ENCODE results near the gene CD46.

The CD46 gene

DNA sequence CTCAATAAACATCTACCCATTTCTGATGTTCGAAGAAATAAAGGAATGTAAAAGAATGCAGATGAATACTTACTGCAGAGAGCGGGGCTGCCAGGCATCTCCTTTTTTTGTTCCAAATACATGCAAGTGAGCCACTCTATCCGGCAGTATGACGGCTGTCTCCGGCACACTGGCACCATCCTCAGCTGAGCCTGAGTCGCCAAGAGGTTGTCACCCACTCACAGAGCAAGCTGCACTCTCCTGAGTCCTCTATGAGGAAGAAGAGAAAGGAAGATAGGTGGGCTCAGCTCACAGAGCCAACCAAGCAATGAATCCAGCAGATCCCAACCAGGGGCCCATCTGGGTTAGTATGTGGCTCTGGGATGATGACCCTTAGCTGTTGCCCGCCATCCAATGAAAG is 65.3 kb downstream of the CD46 start:
- no peak for DNase-seq

GRCh38 chr1:207817778-207818751 is 66.2 kb downstream of the CD46 start:
- no peak for DNase-seq

DNA sequence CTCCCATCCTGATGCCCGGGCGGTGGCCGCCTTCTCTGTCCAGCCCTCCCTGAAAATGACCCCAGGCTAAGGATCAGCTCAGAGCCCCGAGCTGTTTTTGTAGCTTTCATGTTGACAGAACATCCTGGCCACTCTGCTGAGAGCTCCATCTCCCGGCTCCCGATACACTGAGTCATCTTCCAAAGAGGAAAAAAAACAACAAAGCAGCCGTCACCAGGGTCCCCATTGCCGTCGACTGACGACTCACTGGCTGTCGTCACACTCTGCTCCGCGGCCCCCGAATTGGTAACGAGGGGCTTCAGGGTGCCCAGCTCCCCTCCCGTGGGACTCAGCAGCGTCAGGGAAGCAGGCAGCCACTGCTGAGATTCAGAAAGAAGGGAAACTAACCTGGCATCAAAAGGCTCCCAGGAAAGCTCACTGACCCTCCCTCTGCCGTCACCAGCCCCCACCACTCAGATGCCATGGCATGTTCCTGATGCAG is 67.2 kb downstream of the CD46 start:
- no peak for DNase-seq

DNA sequence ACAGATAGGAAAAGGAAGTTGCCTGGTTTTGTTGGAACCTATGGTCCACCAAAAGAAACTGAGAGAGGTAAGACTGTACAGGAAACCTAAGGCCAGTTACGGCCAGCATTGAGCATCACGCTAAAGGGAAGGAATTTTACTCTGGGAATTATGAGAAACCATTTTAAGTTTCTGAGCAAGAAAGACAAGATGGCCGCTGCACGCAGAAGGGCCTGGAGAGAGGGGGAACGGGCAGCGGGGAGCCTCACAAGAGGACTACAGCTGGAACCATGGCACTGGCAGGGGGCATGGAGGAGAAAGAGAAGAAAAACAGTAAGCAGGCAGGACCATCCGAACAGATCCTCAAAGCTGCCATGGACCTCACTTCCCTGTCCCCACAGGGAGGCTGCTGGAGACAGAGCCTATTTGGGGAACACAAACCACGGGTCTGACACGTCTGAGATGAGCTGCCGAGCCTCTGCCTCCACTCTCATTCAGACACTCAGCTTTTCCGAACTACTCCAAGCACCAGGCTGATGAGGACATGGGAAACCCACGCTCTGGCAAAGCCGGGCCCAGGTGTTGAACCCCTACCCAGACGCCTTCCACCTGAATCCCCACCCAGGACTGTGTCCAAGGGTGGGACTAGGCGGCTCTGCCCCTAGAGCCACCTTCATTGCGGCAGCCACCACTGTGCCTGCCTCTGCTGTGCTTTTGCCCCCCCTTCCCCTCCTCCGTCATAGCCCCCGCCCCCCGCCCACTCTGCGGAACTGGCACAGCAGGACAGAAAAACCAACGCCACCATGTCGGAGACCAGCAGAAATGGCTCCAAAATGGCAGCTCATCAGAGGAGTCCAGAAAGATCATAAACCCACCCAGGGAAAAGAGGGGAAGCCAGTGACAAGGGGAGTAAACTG is 69.0 kb downstream of the CD46 start:
- DNase-seq: no peak

DNA sequence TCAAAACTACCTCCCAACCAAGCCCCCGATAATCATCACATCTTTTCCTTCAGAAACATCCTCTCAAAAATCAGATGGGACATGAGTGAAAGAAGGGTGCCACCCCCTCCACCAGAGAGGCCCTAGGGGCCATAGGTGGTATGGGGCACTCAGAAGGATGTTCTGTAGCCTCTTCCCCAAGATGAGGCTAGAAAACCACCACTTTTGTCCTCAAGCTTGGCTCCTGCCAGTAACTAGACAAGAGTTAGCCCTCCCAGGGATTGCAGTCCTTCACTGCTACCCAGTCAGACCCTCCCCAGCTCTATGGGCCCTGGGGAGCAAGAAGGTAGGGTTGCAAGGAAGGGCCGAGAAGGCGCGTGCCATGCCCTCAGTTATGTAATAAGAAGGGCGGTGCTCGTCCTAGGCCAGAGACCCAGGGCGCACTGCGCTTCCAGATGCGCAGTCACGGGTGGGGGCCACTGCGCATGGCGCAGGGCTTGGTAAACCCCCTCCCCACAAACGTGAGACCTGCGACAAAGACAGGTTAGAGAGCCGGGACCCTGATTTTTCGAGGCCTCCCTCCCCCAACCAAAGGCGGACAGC is 69.7 kb downstream of the CD46 start:
- no peak for DNase-seq

GRCh38 chr1:207822124-207822601 is 70.3 kb downstream of the CD46 start:
- DNase-seq: no peak

DNA sequence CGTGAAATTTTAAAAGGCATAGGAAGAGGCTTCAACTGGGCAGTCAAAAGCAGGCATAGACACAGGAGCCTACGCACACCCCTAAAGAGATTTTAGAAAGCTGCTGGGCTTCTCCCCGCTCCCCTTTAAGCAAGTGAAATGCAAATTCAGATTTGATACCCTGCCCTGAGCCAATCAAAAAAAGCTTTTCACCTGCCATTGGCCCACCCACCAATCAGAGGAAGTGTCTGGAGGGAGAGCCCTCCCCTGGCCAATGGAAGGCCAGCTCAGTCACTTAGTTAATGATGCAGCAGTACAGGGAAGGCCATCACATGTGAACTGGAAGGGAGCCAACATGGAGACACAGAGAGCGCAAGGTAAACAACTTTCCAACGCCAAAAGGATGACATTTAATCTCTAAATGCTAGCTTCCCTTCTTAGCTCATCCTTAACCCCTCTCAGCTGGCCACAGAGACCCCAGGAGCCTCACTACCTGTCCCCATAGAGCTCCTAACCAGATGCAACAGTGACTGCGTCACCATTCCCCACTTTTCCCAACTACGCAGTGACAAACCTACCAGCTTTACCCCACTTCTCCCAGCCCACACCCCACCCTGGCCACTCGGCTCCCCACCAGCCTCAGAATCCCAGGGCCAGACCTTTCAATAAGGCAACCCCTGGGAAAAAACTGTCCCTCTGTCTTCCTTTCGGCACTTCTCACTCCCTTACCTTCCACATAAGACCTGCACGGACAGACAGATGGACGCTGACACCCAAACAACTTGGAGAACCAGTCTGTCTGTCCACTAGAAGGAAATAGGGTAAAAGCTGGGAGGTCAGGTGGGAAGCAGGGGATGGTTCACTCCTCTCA is 71.0 kb downstream of the CD46 start:
- DNase-seq: no peak

- no peak for DNase-seq
Measured at GRCh38 chr1:207823531-207823879, 71.7 kb downstream of the CD46 start.

- peak; percentile 13 for DNase-seq
Measured at GRCh38 chr1:207823880-207824566, 72.2 kb downstream of the CD46 start.

GRCh38 chr1:207824691-207825408 is 73.0 kb downstream of the CD46 start:
- no peak for DNase-seq

DNA sequence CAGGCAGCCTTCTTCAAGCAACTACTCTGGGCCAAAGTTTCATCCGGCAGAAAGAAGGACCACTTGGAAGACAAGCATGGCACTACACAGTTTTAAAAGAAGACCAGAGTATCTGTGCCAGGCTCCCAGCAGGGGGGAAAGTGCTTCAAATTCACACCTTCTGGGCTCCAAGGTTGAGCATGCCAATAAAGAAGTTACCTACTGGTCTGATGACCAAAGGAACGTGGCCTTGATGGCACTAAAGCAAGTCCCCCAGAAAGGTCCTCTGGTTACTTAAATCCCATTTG is 73.5 kb downstream of the CD46 start:
- DNase-seq: no peak

GRCh38 chr1:207825719-207826556 is 74.1 kb downstream of the CD46 start:
- DNase-seq: no peak

- no peak for DNase-seq
Measured at GRCh38 chr1:207826557-207827487, 75.0 kb downstream of the CD46 start.

DNA sequence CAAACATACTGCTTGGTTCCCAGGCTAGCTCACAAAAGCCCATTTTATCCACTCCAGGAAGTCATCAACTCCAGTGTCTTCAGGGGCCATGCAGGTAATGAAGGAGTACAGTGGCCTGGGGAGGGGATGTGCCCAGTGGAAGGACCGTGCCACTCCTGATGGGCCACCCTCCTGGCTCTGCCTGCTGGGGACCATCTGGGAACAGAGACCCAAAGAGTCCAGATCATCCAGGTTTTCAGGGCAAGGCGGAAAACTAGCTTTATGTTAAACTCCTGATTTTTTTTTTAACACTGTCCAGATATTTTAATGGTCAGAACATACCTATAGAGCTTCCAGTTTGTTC is 75.6 kb downstream of the CD46 start:
- DNase-seq: no peak

- DNase-seq: no peak
Measured at GRCh38 chr1:207828046-207828445, 76.2 kb downstream of the CD46 start.

DNA sequence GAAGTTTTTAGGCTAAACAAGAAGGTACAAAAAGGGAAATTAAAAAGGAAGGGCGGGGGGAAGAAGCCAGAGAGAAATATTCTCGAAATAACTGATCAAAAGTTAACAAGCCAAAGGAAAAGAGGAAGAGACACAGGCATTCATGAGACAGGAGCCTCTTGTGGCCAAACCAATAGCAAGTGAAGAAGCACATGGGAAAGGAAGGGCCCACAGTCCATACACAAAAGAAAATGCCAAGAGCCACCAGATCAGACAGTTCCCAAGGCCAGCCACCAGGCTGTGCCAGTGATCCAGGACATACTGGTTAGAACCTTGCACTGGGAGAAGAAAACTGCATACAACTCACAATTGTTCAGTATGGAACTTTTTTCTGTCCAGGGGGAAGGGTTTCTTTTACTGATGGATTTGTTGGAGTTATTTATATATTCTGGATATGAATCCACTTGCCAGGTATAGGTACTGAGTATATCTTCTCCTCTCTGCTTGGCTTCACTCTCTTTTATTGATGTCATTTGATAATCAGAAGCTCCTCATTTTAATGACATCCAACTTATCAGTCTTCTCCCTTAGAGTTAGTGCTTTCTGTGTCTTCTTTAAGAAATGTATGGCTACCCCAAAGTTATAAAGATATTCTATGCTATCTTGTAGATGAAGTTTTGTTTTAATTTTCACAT is 76.8 kb downstream of the CD46 start:
- peak; percentile 64 for DNase-seq

GRCh38 chr1:207829576-207829975 is 77.7 kb downstream of the CD46 start:
- no peak for DNase-seq

DNA sequence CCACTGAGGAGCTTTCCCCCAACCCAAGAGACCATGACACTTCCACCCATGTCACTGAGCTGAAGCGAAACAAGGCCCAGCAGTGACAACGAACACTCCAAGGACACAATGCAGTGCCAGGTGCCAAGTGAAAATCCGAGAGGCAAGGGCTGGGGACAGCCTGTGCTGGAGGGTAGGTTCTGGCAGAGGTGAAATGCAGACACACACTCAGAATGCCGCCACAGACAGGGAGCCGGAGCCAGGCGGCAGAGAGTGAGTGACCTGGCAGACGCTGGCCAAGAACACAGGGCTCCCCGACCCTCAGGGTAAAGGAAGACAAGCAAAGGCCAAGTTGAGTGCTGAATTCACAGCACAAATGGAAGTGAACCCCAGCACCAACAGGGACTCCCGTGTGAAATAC is 78.9 kb downstream of the CD46 start:
- no peak for DNase-seq
